Activated CD8-positive, alpha-beta T cell treated with anti-CD3 and anti-CD28 coated beads for 36 hours (primary cell): ENCODE results near the gene RICTOR. TPM values are rescaled to one million over a fixed set of nuclear protein-coding genes. Genes with fewer than 3 reads are reported as not detected.
"Not testable (repeated sequence)": the region's sequence is repeated elsewhere in the genome, so short reads cannot be mapped to it uniquely, and the experiment has no call there.

Source experiments
- ATAC-seq: fragments of 200-7000 bp; cut with Tn5 transposase; one replicate; pipeline ENCODE4 v1.10.0; 2021; ENCODE audit warnings: mild to moderate bottlenecking, moderate library complexity
- CTCF ChIA-PET: fragments of 350-600 bp; sonication (Branson Sonifier 250); formaldehyde crosslinking; loops from one replicate; lab custom pipeline; 2021; ENCODE audit warnings: antibody characterized with exemption; lab: Charles Lee
- POLR2A ChIA-PET: fragments of 350-600 bp; sonication (Branson Sonifier 250); formaldehyde crosslinking; loops from one replicate; lab custom pipeline; 2021; ENCODE audit warnings: antibody characterized with exemption; lab: Charles Lee
- DNase-seq: peaks from one replicate; pipeline ENCODE4 v3.0.0-alpha.2; 2020
- H3K27ac Mint-ChIP-seq: one replicate; pipeline ENCODE4 v1.8.0; 2021; ENCODE audit warnings: mild to moderate bottlenecking, mixed read lengths
- H3K27me3 Mint-ChIP-seq: one replicate; pipeline ENCODE4 v1.8.0; 2021; ENCODE audit warnings: mixed read lengths
- H3K36me3 Mint-ChIP-seq: one replicate; pipeline ENCODE4 v1.8.0; 2021; ENCODE audit warnings: low read depth, mixed read lengths
- H3K4me1 Mint-ChIP-seq: one replicate; pipeline ENCODE4 v1.8.0; 2021; ENCODE audit warnings: low read depth, mixed read lengths
- H3K4me3 Mint-ChIP-seq: one replicate; pipeline ENCODE4 v1.8.0; 2021; ENCODE audit warnings: mild to moderate bottlenecking, moderate library complexity, mixed read lengths
- H3K9me3 Mint-ChIP-seq: one replicate; pipeline ENCODE4 v1.8.0; 2021; ENCODE audit warnings: mixed read lengths
- CTCF ChIP-seq: fragments of 200-600 bp; IDR thresholded peaks from one replicate; pipeline ENCODE4 v1.8.0; 2022; ENCODE audit warnings: antibody characterized with exemption, mild to moderate bottlenecking
- intact Hi-C: fragments of 100-400 bp; cut with micrococcal nuclease; formaldehyde crosslinking; loops from one replicate; pipeline ENCODE4 v1.10.0; 2022
- total RNA-seq, 2 experiments: library from RNA; stranded (reverse); gene quantifications; one replicate each; pipeline ENCODE4 v1.2.3, GENCODE V29; 2021

Gene RICTOR
- total RNA-seq, 2 experiments from 2014 or later, result 23.9 to 26.1 TPM

GRCh38 chr5:38994324-38994927 is 79.8 kb downstream of the RICTOR start:
- Mint-ChIP-seq H3K9me3 (peaks cover 7% of the 10 kb centered on the region), H3K27me3 (no peaks in the 10 kb centered on the region), H3K4me1 (peaks cover 15% of the 10 kb centered on the region), H3K27ac (no peak overlapping the region), H3K4me3 (no peak overlapping the region), H3K36me3 (peaks cover 37% of the 10 kb centered on the region)
- intact Hi-C loops, result loop anchor here (10.0 kb wide), 1 partner anchor 80 kb away; the partner anchor contains the start of gene RICTOR
- ChIA-PET CTCF (interaction anchor here (0.6 to 1.7 kb wide), 2 partner anchors 77 to 86 kb away, joined by 3 to 8 read pairs; no protein-coding TSS in a partner anchor), POLR2A (interaction anchor here (0.6 kb wide), 1 partner anchor 10 kb away, joined by 3 read pairs; no protein-coding TSS in a partner anchor)
- ATAC-seq (peak; percentile 30), DNase-seq (peak; percentile 52)
- TF ChIP-seq CTCF, result peak; percentile 62

GRCh38 chr5:38989974-38990719 is 84.1 kb downstream of the RICTOR start:
- H3K27ac Mint-ChIP-seq, ATAC-seq, DNase-seq, H3K27me3 Mint-ChIP-seq, H3K4me3 Mint-ChIP-seq, CTCF ChIA-PET, H3K9me3 Mint-ChIP-seq: not testable (repeated sequence)
- peaks cover 12% of the 10 kb centered on the region for H3K4me1 Mint-ChIP-seq
- intact Hi-C loops, result loop anchor here (10.0 kb wide), 1 partner anchor 85 kb away; the partner anchor contains the start of gene RICTOR
- POLR2A ChIA-PET, result interaction anchor here (0.6 kb wide), 1 partner anchor 45 kb away, joined by 5 read pairs; no protein-coding TSS in a partner anchor
- H3K36me3 Mint-ChIP-seq, result peaks cover 53% of the 10 kb centered on the region

DNA sequence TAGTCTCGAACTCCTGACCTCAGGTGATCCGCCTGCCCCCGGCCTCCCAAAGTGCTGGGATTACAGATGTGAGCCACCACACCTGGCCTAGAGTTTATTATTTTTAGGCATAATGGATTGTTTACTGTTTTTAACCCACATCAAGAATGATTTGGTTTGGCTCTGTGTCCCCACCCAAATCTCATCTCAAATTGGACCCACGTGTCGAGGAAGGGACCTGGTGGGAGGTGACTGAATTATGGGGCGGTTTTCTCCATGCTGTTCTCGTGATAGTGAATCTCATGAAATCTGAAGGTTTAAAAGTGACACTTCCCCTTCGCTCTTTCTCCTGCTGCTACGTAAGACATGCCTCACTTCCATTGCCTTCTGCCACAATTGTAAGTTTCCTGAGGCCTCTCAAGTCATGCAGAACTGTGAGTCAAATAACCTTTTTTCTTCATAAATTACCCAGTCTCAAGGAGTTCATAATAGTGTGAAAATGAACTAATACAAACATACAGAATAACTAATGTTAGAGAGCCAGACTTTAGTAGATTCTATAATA is 88.2 kb downstream of the RICTOR start:
- DNase-seq (no peak), ATAC-seq (no peak)
- TF ChIP-seq CTCF, result no peak
- POLR2A ChIA-PET, result no interaction called here
- CTCF ChIA-PET, result no interaction called here
- H3K27me3 Mint-ChIP-seq, result no peaks in the 10 kb centered on the region
- intact Hi-C loops, result no loop called here
- H3K4me1 Mint-ChIP-seq, result peaks cover 11% of the 10 kb centered on the region
- H3K27ac Mint-ChIP-seq, result no peak overlapping the region
- no peak overlapping the region for H3K4me3 Mint-ChIP-seq
- H3K36me3 Mint-ChIP-seq, result peaks cover 44% of the 10 kb centered on the region
- peaks cover 8% of the 10 kb centered on the region for H3K9me3 Mint-ChIP-seq

GRCh38 chr5:38979535-38979934 is 94.7 kb downstream of the RICTOR start:
- ChIA-PET CTCF (interaction anchor here (0.5 to 1.0 kb wide), 2 partner anchors 14 to 101 kb away, joined by 3 read pairs; no protein-coding TSS in a partner anchor), POLR2A (no interaction called here)
- no peak for DNase-seq
- intact Hi-C loops, result no loop called here
- ATAC-seq, result no peak
- peaks cover 4% of the 10 kb centered on the region for H3K36me3 Mint-ChIP-seq
- no peaks in the 10 kb centered on the region for H3K9me3 Mint-ChIP-seq
- H3K27me3 Mint-ChIP-seq, result no peaks in the 10 kb centered on the region
- TF ChIP-seq CTCF, result no peak
- H3K27ac Mint-ChIP-seq, result no peak overlapping the region
- peaks cover 6% of the 10 kb centered on the region for H3K4me1 Mint-ChIP-seq
- no peak overlapping the region for H3K4me3 Mint-ChIP-seq

GRCh38 chr5:38978036-38978435 is 96.2 kb downstream of the RICTOR start:
- no peaks in the 10 kb centered on the region for H3K9me3 Mint-ChIP-seq
- peaks cover 11% of the 10 kb centered on the region for H3K4me1 Mint-ChIP-seq
- H3K27ac Mint-ChIP-seq, result no peak overlapping the region
- ATAC-seq (no peak), DNase-seq (no peak)
- intact Hi-C loops, result no loop called here
- H3K4me3 Mint-ChIP-seq, result no peak overlapping the region
- POLR2A ChIA-PET, result no interaction called here
- no peaks in the 10 kb centered on the region for H3K27me3 Mint-ChIP-seq
- CTCF ChIA-PET, result interaction anchor here (0.8 kb wide), 1 partner anchor 23 kb away, joined by 3 read pairs; no protein-coding TSS in a partner anchor
- TF ChIP-seq CTCF, result no peak
- H3K36me3 Mint-ChIP-seq, result peaks cover 2% of the 10 kb centered on the region
